Measurements from ENCODE around the gene CLMP. TPM values are rescaled to one million over a fixed set of nuclear protein-coding genes. Genes with fewer than 3 reads are reported as not detected.

CLMP gene
- total and polyA plus RNA-seq, 4 donors = 5.2 to 22.9 (median 12.3) TPM

DNA sequence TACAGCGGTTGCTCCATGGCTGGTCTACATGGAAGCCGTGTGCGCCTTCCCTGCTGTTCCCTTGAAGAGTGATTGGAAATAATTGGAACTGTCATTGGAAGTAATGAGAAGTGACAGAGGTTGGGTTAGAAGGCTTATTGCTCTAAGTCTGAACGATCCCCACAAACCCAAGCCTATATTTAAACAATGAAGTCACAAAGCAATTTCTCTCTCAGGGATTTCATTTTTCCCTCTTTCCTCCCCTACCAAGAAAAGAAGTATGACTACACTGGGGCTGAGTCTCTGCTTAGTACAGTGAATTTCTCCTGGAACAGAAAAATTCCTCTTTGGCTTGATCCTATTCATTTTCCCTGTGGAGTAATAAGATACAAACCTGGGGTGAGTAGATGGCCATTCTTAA is 7.8 kb downstream of the CLMP start:
- WGBS, 2 donors = 91 to 94% methylated on average over 4 of the region's 4 CpGs
- Histone ChIP-seq H3K27ac (ENCODE audit: low read depth in 1 of 2, low read length in 1 of 2) (no peak overlapping the region), H3K4me3 (no peak overlapping the region), H3K4me1 (ENCODE audit: control insufficient read depth in 5 of 5, insufficient read depth in 5 of 5, low read length in 5 of 5) (peaks cover 0 to 16% (median 0%) of the 10 kb centered on the region in 5 donors), H3K36me3 (ENCODE audit: control insufficient read depth in 4 of 4, insufficient read depth in 4 of 4, low read length in 4 of 4) (no peaks in the 10 kb centered on the region), H3K27me3 (ENCODE audit: control insufficient read depth in 3 of 3, insufficient read depth in 3 of 3, low read length in 2 of 3) (peaks cover 0 to 3% (median 0%) of the 10 kb centered on the region in 3 donors), H3K9ac (ENCODE audit: insufficient read depth in 1 of 2, low read length in 2 of 2) (no peak overlapping the region), H3K9me3 (ENCODE audit: control insufficient read depth in 4 of 4, insufficient read depth in 3 of 4, low read length in 3 of 4) (no peaks in the 10 kb centered on the region)
- ATAC-seq (ENCODE audit: insufficient read depth, low FRiP score) = no peak
- TF ChIP-seq, protein P1, sequence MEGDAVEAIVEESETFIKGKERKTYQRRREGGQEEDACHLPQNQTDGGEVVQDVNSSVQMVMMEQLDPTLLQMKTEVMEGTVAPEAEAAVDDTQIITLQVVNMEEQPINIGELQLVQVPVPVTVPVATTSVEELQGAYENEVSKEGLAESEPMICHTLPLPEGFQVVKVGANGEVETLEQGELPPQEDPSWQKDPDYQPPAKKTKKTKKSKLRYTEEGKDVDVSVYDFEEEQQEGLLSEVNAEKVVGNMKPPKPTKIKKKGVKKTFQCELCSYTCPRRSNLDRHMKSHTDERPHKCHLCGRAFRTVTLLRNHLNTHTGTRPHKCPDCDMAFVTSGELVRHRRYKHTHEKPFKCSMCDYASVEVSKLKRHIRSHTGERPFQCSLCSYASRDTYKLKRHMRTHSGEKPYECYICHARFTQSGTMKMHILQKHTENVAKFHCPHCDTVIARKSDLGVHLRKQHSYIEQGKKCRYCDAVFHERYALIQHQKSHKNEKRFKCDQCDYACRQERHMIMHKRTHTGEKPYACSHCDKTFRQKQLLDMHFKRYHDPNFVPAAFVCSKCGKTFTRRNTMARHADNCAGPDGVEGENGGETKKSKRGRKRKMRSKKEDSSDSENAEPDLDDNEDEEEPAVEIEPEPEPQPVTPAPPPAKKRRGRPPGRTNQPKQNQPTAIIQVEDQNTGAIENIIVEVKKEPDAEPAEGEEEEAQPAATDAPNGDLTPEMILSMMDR (IDR thresholded peaks at IDR 0.05; ENCODE audit: control extremely low read depth, extremely low read depth) = no peak
- DNase-seq = no peak

DNA sequence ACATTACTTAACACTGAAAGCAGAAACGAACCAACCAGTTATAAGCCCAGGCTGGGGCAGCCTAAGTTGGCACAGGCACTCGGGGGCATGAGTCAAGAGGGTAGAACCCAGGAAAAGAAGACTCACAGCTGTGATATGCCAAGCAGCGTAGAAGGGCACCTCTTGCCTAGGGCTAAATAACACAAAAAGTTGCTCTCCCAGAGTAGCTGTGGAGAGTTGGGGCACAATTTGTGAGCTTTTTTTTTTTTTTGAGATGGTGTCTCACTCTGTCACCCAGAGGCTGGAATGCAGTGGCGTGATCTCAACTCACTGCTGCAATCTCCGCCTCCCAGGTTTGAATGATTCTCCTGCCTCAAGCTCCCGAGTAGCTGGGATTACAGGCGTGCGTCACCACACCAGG is 8.8 kb downstream of the CLMP start:
- TF ChIP-seq, protein P1 (IDR thresholded peaks at IDR 0.05; ENCODE audit: control extremely low read depth, extremely low read depth) = no peak
- H3K27ac ChIP-seq (ENCODE audit: low read depth in 1 of 2, low read length in 1 of 2) = no peak overlapping the region
- 86 to 92% methylated on average over 8 of the region's 8 CpGs for WGBS, 2 donors
- ATAC-seq (ENCODE audit: insufficient read depth, low FRiP score) (no peak), DNase-seq (no peak)
- no peaks in the 10 kb centered on the region for H3K27me3 ChIP-seq (ENCODE audit: control insufficient read depth in 3 of 3, insufficient read depth in 3 of 3, low read length in 2 of 3)
- H3K9me3 ChIP-seq (ENCODE audit: control insufficient read depth in 4 of 4, insufficient read depth in 3 of 4, low read length in 3 of 4) = no peaks in the 10 kb centered on the region
- no peak overlapping the region for H3K4me3 ChIP-seq
- no peaks in the 10 kb centered on the region for H3K36me3 ChIP-seq (ENCODE audit: control insufficient read depth in 4 of 4, insufficient read depth in 4 of 4, low read length in 4 of 4)
- H3K9ac ChIP-seq (ENCODE audit: insufficient read depth in 1 of 2, low read length in 2 of 2) = no peak overlapping the region
- H3K4me1 ChIP-seq (ENCODE audit: control insufficient read depth in 5 of 5, insufficient read depth in 5 of 5, low read length in 5 of 5) = peaks cover 0 to 16% (median 0%) of the 10 kb centered on the region in 5 donors

DNA sequence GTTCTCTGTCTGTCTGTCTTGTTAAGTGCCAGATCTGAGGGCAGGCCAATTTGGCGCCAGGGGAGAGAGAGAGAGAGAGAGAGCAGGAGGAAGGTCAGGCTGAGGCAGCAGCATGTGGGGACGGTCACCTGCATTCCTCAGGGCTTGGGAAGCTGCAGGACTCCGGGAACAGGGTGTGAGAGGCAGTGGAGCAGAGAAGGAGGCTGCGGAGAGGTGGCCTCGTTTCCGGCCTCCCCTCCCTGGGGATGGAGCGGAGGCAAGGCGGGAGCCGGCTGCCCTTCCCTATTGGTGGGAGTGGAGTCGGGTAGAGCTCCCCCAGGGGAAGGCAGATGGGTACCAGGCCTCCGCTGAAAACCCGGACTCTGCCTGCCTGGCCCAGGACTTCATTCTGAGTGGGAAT is 9.7 kb downstream of the CLMP start:
- Histone ChIP-seq H3K4me3 (no peak overlapping the region), H3K27me3 (ENCODE audit: control insufficient read depth in 3 of 3, insufficient read depth in 3 of 3, low read length in 2 of 3) (no peaks in the 10 kb centered on the region), H3K27ac (ENCODE audit: low read depth in 1 of 2, low read length in 1 of 2) (no peak overlapping the region), H3K9me3 (ENCODE audit: control insufficient read depth in 4 of 4, insufficient read depth in 3 of 4, low read length in 3 of 4) (no peaks in the 10 kb centered on the region), H3K36me3 (ENCODE audit: control insufficient read depth in 4 of 4, insufficient read depth in 4 of 4, low read length in 4 of 4) (no peaks in the 10 kb centered on the region), H3K4me1 (ENCODE audit: control insufficient read depth in 5 of 5, insufficient read depth in 5 of 5, low read length in 5 of 5) (peaks cover 0 to 16% (median 2%) of the 10 kb centered on the region in 5 donors), H3K9ac (ENCODE audit: insufficient read depth in 1 of 2, low read length in 2 of 2) (no peak overlapping the region)
- ATAC-seq (ENCODE audit: insufficient read depth, low FRiP score) (no peak), DNase-seq (no peak)
- TF ChIP-seq, protein P1 (IDR thresholded peaks at IDR 0.05; ENCODE audit: control extremely low read depth, extremely low read depth) = no peak
- WGBS, 2 donors = 79 to 80% methylated on average over 11 to 12 of the region's 12 CpGs

DNA sequence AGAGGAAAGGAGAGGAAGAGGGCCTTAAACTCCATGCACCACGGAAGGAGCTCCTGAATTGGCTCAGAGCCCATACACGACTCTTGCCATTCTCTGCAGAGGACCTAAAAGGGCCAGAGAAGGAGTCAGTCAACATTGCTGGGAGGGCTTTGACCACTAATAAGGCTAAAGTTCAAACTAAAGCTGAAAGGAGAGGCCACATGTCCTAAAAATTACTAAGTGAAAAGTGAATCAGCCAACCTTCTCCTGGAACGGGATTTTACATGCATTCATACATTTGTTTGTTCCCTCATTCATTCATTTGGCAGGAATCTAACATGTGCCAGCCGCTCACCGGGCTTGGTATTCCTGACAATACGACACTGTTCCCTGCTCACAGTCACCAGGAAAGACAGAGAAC is 10.5 kb downstream of the CLMP start:
- Histone ChIP-seq H3K36me3 (ENCODE audit: control insufficient read depth in 4 of 4, insufficient read depth in 4 of 4, low read length in 4 of 4) (no peaks in the 10 kb centered on the region), H3K4me1 (ENCODE audit: control insufficient read depth in 5 of 5, insufficient read depth in 5 of 5, low read length in 5 of 5) (peaks cover 0 to 23% (median 2%) of the 10 kb centered on the region in 5 donors), H3K27me3 (ENCODE audit: control insufficient read depth in 3 of 3, insufficient read depth in 3 of 3, low read length in 2 of 3) (no peaks in the 10 kb centered on the region), H3K27ac (ENCODE audit: low read depth in 1 of 2, low read length in 1 of 2) (no peak overlapping the region), H3K9me3 (ENCODE audit: control insufficient read depth in 4 of 4, insufficient read depth in 3 of 4, low read length in 3 of 4) (peaks cover 0 to 2% (median 0%) of the 10 kb centered on the region in 4 donors), H3K9ac (ENCODE audit: insufficient read depth in 1 of 2, low read length in 2 of 2) (no peak overlapping the region), H3K4me3 (no peak overlapping the region)
- ATAC-seq (ENCODE audit: insufficient read depth, low FRiP score) = no peak
- TF ChIP-seq, protein P1 (IDR thresholded peaks at IDR 0.05; ENCODE audit: control extremely low read depth, extremely low read depth) = no peak
- 61 to 78% methylated on average over 6 of the region's 6 CpGs for WGBS, 2 donors
- DNase-seq = no peak
